Fibroblast of peridontal ligament (primary cell): ENCODE results near the gene DIDO1.
A peak's percentile ranks its signal among the peaks of the same experiment; 100 is the strongest.

ENCODE experiments used
- DNase-seq: peaks from one replicate; pipeline ENCODE4 v3.0.0-alpha.2; 2010; ENCODE audit errors: extremely low read depth

The DIDO1 gene

DNA sequence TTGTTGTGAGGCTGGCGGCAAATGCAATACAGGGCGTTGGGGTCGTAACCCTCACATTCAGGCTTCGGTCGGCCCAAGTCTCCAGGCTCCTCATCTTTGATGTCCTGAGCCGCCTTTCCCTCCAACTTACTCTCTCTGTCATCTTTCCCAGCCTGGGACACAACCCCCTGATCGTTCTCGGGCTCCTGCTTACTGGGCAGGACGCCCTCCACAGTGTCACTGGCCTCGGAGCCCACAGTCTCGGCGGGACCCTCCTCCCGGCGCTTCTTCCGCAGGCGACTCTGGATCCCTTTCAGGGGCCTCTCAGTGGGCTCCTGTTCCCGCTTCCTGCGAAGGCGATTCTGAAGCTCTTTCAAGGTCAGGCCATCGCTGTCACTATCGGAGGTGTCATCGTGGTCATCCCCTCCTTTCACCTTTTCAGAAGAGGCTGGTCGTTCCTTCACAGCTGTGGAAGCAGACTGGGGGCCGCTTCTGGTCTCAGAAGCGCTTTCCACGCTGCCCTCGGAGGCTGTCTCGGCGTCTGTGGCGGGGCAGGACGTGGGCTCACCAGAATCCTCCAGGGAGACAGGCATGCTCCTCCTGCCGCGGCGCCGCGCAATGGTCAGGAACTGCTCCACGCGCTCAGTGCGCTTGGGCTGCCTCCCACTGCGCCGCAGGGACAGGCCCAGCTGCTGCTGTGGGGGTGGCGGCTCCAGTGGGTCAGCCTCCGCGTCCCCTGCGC is 15.4 kb downstream of the DIDO1 start:
- no peak for DNase-seq

DNA sequence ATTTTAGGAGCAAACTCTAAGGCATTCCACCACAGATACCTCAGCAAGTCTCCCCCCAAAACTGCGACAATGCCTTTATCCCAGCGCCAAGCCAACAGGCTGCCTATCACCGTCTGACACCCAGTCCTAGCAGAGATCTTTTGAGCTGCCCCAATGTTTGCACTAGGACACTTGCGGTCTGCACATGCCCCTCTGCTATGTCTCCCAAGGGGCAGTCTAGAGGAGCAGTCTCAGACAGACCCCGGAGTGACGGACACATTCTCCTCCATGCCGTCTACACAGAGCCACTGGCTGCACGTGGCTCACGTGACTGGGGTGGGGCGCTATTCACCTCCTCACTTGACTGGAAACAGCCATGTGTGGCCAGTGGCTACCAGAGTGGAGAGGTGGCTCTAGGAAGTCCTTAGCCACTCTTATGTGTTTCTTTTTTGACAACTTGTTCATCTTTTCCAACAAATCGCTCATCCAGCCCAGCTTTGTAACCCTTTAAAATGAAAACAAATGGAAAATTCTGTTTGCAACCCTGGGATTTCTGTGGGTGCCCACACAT is 16.0 kb downstream of the DIDO1 start:
- DNase-seq = no peak

DNA sequence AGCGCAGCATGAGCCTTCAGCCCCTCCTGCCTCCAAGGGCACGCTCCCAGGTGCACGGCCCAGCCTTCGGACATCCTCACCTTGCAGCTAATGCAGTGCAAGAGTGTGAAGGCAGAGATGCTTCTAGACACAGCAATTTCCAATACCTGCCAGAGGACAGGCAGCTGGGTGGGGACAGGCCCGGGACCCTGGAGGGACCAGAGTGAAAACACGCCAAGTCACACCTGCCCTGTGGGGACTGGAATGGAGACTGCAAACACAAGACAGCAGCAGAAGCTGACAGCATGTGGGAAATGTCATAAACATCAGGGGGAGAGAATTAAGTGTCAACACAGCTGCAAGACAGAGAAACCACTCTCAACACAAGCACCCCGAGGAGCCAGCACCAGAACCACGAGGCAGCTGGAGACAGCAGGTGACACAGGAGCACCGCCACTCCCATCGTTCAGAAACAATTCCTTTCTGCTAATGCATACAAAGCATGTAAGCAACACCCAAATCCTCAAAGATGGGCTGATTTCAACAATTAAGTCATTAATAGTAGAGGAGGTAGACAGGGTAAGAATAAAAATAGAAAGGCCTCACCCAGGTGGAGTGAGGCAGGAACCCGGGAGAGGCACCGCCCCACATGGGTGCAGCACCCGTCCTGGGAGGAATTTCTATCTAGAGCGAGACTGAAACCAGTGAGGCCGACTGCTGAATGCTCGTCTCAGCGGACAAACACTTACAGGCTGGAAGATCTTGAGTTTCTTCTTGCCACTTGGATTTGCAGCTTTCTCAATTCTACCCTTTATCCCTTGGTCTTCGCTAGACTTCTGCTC is 17.1 kb downstream of the DIDO1 start:
- no peak for DNase-seq

DNA sequence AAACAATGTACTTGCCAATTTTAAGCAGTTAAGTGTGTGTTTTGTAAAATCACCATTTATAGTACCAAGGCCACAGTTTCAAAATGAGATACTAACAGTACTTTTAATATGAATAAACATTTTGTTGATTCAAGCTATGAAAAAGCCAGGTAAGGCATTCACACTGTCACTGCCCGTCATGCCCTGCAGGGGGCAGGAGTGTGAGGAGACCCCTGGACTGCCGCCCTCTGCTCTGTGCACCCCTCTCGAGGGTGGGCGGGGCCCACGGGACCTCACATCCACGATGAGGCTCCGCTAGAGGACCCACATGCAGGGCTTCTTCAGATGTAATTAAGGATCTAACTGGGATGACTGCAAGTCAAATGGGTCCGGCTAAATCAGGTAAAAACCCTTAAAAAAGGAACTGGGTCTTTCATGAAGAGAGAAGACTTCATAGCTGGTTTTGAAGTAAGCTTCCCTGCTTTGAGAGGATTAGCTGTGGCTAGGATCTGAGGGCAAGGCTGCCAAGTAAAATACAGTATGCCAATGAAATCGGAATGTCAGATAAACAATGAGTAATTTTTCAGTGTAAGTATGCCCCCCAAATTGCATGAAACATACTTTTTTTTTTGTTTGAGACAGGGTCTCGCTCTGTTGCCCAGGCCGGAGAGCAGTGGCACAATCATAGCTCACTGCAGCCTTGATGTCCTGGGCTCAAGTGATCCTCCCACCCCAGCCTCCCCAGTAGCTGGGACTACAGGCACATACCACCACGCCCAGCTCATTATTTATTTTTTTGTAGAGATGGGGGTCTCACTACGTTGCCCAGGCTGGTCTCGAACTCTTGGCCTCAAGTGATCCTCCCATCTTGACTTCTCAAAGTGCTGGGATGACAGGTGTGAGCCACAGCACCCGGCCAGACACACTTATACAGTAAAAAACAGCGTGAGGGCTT is 18.7 kb downstream of the DIDO1 start:
- DNase-seq = peak; percentile 49

DNA sequence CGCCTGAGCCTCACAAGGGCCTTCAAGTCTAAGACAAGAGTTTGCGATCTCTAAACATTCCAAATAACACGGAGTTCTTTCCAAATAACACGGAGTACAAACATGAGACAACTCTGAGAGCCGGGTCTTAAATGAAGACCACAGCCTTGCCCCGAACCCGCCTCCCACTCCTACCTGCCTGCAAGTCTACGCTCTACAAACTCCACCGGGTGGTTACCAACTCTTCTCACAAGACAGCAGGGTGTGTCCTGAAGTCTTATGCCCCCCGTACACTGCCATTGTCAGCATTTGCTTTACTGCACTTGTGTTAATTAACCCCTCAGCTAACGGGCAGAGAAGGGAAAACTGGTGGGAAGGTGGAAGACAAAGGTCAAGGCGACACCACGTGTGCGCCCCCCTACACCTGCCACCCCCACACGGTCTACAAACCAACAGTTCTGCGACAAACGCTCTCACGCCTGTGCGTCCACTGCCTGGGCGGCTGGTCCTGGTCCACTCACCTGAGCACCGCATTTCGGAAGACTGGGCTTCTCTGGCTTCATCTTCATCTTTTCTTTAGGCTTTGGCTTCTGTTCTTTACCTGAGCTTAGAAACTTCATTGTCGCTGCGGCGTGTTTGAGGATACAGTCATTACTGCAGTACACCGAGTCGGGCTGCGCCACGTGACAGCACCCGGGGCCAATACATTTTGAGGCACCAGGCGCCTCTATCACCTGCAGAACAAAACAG is 19.5 kb downstream of the DIDO1 start:
- DNase-seq = no peak

DNA sequence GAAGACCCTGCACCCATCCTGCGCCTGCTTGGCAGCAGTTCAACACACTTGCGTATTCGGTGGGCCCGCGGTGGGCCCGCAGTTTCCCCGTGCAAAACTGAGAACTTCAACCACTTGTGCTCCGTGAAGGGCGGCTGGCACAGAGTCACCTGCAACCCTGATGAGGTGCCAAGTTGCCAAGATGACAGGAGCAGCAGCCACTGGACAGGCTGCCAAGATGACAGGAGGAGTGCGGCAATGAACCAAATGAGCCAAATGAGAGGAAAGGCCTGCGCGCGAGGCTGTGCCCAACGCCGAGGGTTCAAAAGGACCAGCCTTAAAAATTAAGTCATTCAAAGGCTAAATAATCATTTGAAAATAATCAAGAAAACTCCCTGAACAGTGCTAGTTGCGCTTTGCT is 20.1 kb downstream of the DIDO1 start:
- no peak for DNase-seq

DNA sequence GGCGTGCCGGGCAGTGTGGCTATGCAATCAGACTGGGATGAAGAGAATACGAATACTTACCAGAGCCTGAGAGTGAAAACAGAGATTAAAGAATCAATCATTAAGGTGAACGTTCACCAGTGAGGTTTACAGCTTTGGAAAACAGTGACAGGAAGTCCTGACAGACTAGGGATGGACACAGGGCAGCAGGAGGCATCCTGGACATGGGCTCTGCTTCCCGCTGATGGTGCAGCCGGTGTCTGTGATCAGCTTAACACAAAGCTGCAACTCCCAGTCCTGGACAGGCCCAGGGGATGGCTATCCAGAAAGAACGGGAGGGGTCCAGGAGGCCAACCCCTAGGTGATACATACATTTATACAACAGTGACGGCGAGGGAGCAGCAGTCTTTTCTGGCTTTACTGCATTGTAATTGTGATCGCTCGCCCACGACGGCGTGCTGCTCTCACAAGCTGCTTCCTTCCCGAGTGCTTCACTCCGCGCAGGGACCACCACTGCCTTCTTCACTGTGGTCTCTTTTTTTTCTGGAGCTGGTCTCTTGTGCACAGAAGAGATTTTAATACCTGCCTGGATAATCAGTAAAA is 20.7 kb downstream of the DIDO1 start:
- DNase-seq = no peak

DNA sequence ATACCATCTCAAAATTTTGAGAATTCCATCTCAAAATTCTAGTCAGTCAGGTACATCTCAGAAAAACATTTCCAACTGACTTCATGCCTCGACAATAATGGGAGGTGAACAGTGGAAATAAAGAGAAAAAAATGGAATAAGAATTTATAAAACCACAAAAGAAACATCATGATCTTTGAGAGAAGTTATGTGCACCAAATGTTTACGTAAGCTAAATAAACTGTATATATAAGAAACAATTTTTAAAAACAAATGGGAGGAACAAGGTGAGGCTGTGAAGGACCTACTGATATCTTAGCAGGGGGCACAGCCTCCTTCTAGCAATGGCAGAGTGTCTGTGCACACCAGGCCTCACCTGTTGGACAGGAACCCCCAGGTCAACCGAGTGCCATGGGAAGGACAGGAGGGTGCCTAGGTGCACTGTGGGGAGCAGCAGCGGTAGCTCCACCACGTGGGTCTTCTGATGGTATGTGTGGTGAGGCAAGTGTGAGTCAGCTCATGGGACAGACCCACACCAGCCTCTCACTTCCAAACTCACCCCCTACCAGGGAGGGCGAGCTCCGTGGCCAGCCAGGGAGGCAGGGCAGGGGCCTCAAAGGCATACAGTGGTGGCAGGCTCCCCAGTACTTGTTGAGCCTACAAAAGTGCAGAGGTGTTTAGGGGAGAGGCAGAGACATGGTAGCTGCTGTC is 23.2 kb downstream of the DIDO1 start:
- no peak for DNase-seq

DNA sequence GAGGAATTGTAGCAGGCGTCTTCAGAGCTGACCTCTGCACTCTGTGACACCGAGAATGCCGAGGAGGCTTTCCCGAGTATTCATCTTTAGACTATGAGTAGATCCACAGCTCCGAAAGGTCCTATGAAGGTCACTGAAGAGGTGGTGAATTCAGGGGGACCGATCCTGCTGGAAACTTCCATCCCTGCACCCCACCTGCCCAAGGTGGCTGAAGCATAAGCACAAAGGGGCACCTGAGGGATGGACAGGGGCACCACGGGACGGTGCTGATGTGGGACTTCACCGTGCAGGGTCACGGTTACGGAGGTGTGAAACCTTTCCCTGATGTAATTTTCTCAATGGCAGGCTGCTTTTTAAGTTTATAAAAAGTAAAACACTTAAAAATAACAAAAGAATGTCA is 24.4 kb downstream of the DIDO1 start:
- DNase-seq = no peak

DNA sequence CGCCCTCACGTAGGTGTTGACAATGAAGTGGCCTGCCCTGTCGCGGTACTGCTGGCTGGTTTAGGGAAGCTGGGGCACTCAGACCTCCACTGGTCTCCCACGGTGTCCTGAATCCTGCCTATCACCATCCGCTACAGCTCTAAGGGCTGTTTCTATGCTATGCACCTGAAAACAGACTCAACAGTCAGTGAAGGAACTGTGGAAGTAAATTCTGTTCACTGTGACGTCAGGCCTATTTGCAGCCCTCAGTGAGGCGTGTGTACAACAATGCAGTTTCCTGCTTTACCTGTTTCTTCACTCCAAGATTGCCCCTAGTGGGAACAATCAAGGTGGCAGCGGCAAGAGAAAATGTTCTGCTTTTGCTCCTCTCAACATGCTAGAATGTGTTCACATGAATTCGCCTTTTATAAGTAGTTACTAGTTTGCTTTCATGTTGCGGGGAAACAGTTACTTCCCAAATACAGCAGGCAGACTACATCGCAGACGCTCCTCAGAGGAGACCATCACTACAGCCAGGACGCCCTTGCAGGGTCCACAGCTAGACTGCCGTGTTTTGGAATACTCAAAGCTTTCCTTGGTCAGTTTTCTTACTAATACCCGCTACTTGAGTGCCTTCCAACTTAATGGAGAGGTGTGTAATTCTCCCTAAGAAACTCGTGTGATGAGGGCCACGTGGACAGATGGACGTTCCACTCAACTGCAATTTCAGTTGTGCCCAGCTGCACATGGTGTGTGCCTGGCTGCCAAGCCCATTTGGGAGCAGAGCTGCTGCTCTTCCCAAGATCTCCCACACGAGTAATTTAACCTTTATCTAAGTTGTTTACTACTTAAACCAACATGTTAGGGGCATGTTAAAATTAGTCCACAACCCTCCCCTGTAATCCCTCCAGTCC is 25.4 kb downstream of the DIDO1 start:
- DNase-seq = no peak

DNA sequence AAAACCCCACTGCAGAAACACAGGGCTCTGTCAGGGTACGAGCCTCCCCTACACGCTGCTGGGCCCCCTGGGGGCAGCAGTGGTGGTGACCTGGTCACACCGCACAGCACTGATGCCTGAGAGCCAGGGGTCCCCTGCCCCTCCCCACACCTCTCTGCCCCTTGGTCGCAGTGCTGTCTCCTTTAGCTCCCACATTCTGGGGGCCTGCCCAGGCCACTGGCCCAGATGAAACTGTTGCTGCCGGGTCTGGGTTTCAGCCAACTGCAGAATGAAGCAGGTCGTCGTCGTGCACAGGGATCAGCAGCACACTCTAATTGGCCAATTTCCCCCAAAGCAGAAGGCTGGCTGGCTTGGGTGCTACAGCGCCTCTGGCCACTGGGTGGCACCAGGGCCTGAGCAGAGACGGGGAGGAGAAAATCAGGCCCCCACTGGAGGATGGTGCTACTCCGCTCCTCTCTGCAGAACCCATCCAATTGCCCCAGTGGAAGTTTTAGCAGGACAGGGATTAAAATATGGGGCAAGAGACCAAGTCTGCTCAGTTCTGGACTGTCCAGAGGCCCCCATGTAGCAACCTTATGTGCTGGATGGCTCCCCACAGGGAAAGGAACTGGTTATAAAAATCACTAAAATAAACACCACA is 26.1 kb downstream of the DIDO1 start:
- DNase-seq = peak; percentile 67

DNA sequence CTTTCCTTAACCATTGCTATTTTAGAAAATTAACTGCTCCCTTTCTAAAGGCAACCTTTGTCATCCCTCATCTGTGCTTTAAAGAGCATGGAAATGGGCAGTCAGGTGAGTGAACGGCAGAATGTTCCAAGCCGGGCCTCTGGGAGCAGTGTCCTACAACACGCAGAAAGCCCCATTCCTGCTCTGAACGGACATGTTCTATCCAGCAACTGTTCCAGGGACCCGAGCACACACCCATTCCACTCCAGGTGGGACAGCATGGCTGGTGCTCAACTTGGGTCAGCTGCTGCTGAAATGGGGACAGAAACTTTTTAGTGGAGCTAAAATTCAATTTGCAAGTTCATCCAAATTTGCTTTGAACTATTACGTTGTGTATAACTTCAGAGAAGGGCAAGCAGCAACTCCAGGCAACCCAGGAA is 26.7 kb downstream of the DIDO1 start:
- no peak for DNase-seq

DNA sequence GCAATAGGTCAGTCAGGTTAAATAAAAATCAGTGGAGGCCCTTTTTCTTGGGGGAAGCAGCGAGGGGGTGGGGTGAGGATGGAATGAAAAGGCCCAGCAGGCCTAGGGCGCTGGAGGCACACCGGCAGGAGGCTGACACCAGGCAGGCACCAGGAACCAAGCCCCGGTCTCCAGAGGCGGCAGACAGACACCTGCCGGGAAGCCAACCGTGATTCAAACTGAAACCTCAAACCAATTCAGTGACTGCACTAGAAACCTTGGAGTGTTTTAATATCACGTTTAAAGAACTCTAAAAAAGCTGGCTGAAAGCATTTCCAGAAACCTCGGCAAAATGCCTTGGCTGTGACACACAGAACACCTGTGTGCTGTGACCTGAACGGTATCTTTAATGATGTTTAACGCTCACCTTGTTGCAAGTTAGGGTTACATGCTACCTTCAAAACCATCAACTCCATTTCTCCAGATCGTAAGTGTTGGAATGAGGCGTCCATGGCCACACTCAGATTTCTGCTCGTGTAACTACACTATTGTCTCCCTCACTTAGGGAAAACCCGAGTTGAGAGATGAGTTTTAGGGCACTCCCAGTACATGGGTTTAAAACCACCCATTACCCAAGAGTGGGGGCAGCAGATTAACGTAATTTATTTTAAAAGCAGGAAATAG is 27.2 kb downstream of the DIDO1 start:
- no peak for DNase-seq

DNA sequence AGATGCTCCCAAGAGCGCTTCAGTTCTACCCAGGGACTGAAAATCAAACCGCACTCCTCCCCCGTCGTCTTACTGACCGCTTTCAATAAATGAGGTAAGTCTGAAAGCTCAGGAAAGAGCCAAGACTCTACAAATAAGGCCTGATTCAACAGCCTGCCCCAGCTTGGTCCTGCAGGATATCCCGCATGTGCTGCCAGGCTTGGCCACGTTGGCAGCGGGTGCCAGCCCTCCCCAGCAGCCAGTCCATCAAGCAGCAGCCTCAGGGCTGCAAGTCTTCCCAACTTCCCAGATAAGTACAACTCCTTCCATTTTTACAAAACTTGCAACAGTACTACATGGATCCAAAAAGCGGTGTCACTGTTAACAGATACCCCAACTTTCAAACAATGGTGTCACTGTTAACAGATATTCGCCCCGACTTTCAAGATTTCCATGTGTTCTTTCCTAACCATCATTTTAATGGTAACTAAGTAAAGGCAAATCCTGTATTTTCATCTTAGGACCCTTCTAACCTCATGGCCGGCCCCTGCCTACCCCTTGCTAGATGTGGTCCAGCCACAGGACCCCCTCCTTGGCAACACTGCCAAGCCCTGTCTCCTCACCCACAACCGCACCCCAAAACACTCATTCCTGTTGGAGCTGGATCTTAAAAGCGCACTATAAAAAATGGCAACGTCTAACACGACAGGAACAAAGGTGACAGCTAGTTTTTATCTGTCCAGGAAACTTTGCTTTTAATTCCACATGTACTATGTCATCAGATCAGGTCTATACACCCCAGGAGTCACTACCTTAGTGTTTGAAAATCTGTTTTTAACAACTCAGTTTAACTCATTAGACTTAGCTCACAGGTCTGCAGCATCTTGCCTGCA is 28.0 kb downstream of the DIDO1 start:
- no peak for DNase-seq

DNA sequence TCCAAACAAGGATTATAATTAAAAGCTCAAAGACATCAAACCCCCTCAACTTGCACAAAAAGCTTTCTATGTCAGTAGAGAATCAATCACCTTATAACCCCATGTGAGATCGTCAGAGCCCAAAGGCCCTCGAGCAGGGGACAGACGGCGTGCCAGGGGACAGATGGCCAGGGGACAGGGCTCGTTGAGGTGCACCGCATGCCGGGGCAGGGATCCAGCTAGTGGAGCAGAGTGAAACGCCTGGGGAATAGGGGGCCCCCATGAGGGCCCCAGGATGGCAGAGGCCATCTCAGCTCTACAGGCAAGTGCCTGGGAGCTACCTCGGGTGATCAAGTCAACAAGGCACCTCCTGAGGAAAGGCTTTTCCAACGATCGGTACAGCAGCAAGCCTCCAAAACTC is 28.6 kb downstream of the DIDO1 start:
- DNase-seq = no peak

DNA sequence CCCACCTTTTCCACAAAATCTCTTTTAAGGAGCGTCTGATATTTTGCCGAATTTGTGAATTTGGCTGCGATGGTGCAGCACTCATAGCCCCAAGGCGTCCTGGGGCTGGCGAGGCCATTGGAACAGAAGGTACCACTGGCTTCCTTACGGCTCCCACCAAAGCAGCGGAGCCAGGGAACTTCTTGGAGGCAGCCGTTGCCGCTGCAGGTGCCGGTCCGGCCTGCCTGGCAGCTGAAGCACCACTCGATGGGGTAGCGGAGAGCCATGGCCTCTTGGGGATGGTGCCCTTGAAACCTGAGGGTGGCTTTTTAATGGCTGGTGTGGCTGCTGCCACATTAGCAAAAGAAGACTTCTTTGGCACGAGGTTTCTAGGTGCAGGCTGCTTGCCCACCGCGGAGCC is 29.8 kb downstream of the DIDO1 start:
- no peak for DNase-seq

DNA sequence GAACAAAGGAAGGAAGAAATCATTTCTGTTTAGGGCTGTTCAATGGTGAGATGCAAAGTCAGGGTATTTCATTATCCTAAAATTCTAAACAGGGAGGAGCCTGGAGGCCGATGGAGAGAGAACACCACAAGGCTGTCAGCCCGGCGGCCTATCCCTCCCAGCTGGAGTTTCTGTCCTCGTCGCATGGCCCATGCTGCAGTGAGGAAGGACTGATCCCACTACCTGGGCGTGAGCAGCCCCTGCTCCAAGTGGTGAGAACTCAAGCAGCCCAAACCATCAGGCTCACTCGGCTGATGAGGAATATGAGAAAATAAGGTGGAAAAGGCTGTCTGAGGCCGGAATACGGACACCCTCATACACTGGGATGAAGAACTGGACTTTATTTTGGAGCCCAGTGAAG is 30.8 kb downstream of the DIDO1 start:
- no peak for DNase-seq
